Cardiac muscle cell (in vitro differentiated cells and primary cell): ENCODE data around the gene IMP4. TPM values are rescaled to one million over a fixed set of nuclear protein-coding genes. Genes with fewer than 3 reads are reported as not detected.
A peak's percentile ranks its signal among the peaks of the same experiment; 100 is the strongest.

ENCODE experiments used
- DNase-seq, 2 donors: peaks; one replicate each; pipeline versions ENCODE4 v3.0.0 to v3.0.0-alpha.2; 2010 to 2017; ENCODE audit warnings: low read depth in 1 of 2, low spot score in 1 of 2
- H3K27ac ChIP-seq: fragments of 200-600 bp; sonication (generic); 2 replicates; pipeline ENCODE4 v1.5.1; 2016
- H3K27me3 ChIP-seq: fragments of 200-600 bp; sonication (generic); 2 replicates; pipeline ENCODE4 v1.6.0; 2016; ENCODE audit warnings: control low read depth
- H3K36me3 ChIP-seq: fragments of 200-600 bp; sonication (generic); 2 replicates; pipeline ENCODE4 v1.5.1; 2016; ENCODE audit warnings: control low read depth
- H3K4me1 ChIP-seq: fragments of 200-600 bp; sonication (generic); 2 replicates; pipeline ENCODE4 v1.8.1; 2017; ENCODE audit warnings: low read depth, mild to moderate bottlenecking, mixed run types
- H3K4me3 ChIP-seq: fragments of 200-600 bp; sonication (generic); 2 replicates; pipeline ENCODE4 v1.5.1; 2016; ENCODE audit warnings: mild to moderate bottlenecking
- H3K9me3 ChIP-seq: fragments of 200-600 bp; sonication (generic); 2 replicates; pipeline ENCODE4 v1.5.1; 2017; ENCODE audit warnings: low read depth, mild to moderate bottlenecking, control low read depth
- polyA plus RNA-seq: library from polyadenylated mRNA; unstranded; fragments of >200 nt; fragmentation: Nextera tagmentation; extraction: Ambion mirVana; gene quantifications from 2 replicates; pipeline ENCODE4 v1.2.1, GENCODE V29; 2016
- total RNA-seq: library from RNA; depleted of rRNA; stranded (reverse); fragments of >200 nt; gene quantifications from 2 replicates; pipeline ENCODE4 v1.2.3, GENCODE V29; 2016
- TF ChIP-seq, protein P1 (sequence below): IDR thresholded peaks from 2 replicates; pipeline ENCODE4 v1.5.1; 2012; ENCODE audit warnings: low read depth, mild to moderate bottlenecking, low read length

IMP4 gene
- total and polyA plus RNA-seq, 2 experiments from 2014 or later: 65.2 to 91.5 TPM

DNA sequence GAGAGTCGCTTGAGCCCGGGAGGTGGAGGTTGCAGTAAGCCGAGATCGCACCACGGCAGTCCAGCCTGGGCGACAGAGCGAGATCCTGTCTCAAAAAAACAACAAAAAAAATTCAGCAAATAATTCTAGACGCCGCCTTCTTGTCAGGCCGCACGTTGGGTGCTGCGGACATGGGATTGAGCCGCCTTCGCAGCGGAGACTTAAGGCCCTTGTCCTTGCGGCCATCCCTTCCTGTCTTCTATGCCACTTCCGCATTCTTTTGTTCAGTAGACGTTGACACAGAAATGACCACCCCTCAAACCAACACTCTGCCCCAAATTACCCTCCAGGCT is 29.0 kb downstream of the IMP4 start:
- Histone ChIP-seq H3K4me1 (no peaks in the 10 kb centered on the region), H3K4me3 (peak overlapping the region; percentile 69), H3K9me3 (no peaks in the 10 kb centered on the region), H3K27me3 (no peaks in the 10 kb centered on the region), H3K27ac (no peak overlapping the region), H3K36me3 (no peaks in the 10 kb centered on the region)
- DNase-seq: no peak
- TF ChIP-seq, protein P1, sequence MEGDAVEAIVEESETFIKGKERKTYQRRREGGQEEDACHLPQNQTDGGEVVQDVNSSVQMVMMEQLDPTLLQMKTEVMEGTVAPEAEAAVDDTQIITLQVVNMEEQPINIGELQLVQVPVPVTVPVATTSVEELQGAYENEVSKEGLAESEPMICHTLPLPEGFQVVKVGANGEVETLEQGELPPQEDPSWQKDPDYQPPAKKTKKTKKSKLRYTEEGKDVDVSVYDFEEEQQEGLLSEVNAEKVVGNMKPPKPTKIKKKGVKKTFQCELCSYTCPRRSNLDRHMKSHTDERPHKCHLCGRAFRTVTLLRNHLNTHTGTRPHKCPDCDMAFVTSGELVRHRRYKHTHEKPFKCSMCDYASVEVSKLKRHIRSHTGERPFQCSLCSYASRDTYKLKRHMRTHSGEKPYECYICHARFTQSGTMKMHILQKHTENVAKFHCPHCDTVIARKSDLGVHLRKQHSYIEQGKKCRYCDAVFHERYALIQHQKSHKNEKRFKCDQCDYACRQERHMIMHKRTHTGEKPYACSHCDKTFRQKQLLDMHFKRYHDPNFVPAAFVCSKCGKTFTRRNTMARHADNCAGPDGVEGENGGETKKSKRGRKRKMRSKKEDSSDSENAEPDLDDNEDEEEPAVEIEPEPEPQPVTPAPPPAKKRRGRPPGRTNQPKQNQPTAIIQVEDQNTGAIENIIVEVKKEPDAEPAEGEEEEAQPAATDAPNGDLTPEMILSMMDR: no peak

- Histone ChIP-seq H3K36me3 (no peaks in the 10 kb centered on the region), H3K27me3 (no peaks in the 10 kb centered on the region), H3K4me3 (peak overlapping the region; percentile 69), H3K9me3 (no peaks in the 10 kb centered on the region), H3K27ac (no peak overlapping the region), H3K4me1 (no peaks in the 10 kb centered on the region)
- DNase-seq: peak; percentile 86 to 92
- TF ChIP-seq, protein P1: peak; percentile 81
Measured at GRCh38 chr2:130372055-130372832, 29.5 kb downstream of the IMP4 start.

DNA sequence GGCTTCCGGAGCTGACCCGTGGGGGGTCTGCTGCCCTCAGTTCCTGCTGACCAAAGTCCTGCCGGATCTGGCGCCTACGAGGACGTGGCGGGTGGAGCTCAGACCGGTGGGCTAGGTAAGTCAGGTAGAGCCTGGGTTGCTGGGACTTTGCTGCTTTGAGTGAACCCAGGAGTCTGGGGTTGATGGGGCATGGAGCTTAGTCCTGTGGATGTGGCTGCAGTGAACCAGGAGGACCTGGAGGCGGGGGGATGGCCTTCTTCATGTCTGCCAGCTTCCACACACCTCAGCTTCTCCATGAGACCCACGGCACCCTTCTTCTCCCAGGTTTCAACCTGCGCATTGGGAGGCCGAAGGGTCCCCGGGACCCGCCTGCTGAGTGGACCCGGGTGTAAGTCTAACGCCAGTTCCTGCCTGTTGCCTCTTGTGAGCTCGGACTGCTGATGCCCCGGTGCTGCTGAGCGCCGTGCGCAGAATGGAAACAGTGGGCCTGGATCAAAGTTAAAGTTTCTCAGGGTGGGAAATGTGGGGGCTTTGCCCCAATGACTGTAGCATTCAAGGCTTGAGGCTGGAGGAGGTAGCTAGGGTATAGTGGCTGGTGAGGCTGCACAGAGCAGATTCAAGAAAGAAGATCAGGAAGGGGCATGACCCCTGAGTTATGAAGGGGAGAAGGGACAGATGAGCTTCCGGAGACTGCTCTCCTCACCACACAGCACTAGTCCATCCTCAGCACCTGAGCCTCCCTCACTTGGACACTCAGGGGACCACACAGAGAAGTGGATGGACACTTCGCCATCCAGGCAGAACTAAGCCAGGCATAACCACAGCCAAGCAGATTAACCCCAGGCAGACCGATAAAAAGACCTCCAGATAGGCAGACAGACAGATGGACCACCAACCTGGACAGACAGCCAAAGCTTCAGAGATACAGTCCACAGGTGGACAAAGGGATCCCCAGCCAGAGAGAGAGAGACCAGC is 30.4 kb downstream of the IMP4 start:
- TF ChIP-seq, protein P1: no peak
- Histone ChIP-seq H3K4me1 (no peaks in the 10 kb centered on the region), H3K36me3 (no peaks in the 10 kb centered on the region), H3K9me3 (no peaks in the 10 kb centered on the region), H3K27me3 (no peaks in the 10 kb centered on the region), H3K4me3 (peak overlapping the region; percentile 69), H3K27ac (no peak overlapping the region)
- no peak for DNase-seq

DNA sequence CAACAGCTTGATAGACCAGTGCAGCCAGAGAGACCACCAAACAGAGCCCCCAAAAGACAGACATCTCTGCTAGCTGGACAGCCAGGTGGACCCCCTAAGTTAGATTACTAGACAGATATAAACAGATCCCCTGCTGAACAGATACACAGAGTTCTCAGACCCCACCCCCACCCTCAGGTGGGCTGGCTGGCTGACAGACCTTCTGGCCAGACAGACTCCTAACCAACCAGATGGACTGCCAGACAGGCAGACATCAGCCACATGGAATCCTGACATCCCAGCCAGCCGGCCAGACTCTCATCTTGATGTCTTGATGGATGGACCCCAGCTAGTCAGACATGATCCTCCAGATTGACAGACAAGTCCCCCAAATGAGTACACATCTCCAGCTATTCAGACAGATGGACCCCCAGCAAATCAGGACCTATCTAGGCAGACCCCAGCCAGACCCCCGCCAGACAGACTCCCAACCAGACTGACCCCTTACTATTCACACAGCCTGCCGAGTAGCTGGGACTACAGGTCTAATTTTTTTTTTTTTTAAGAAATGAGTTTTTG is 31.2 kb downstream of the IMP4 start:
- no peak overlapping the region for H3K27ac ChIP-seq
- H3K4me3 ChIP-seq: no peak overlapping the region
- H3K9me3 ChIP-seq: no peaks in the 10 kb centered on the region
- no peaks in the 10 kb centered on the region for H3K27me3 ChIP-seq
- TF ChIP-seq, protein P1: no peak
- no peaks in the 10 kb centered on the region for H3K36me3 ChIP-seq
- DNase-seq: no peak
- no peaks in the 10 kb centered on the region for H3K4me1 ChIP-seq

GRCh38 chr2:130374587-130375290 is 32.0 kb downstream of the IMP4 start:
- Histone ChIP-seq H3K9me3 (no peaks in the 10 kb centered on the region), H3K27ac (no peak overlapping the region), H3K27me3 (no peaks in the 10 kb centered on the region), H3K4me1 (no peaks in the 10 kb centered on the region), H3K4me3 (no peak overlapping the region), H3K36me3 (no peaks in the 10 kb centered on the region)
- peak in 1 of 2 donors; percentile 40 for DNase-seq
- TF ChIP-seq, protein P1: no peak
